Ovary (tissue), 3 donors: ENCODE results near the gene SPDYC.

Experiments
- EP300 ChIP-seq: sonication (generic); formaldehyde crosslinking; IDR thresholded peaks from one replicate; pipeline ENCODE4 v1.6.1; 2017; ENCODE audit warnings: antibody characterized with exemption
- POLR2A ChIP-seq: fragments of 450-650 bp; IDR thresholded peaks from one replicate; pipeline ENCODE4 v1.6.1; 2017; ENCODE audit warnings: antibody characterized with exemption, mild to moderate bottlenecking, moderate library complexity
- TF ChIP-seq, protein P1 (sequence below), 3 donors: fragments of 450-650 bp in 2 of 3; fragments of 200-600 bp in 1 of 3; IDR thresholded peaks; one replicate each; pipeline versions ENCODE4 v1.5.1 to v1.8.0; 2016 to 2022; ENCODE audit warnings: antibody characterized with exemption in 3 of 3, mild to moderate bottlenecking in 1 of 3
- donor health status: DM: no; HTN: no; CAD: no.

GRCh38 chr11:65129649-65130441 lies 40.2 kb upstream of the SPDYC start:
- TF ChIP-seq POLR2A: no peak
- TF ChIP-seq, protein P1, sequence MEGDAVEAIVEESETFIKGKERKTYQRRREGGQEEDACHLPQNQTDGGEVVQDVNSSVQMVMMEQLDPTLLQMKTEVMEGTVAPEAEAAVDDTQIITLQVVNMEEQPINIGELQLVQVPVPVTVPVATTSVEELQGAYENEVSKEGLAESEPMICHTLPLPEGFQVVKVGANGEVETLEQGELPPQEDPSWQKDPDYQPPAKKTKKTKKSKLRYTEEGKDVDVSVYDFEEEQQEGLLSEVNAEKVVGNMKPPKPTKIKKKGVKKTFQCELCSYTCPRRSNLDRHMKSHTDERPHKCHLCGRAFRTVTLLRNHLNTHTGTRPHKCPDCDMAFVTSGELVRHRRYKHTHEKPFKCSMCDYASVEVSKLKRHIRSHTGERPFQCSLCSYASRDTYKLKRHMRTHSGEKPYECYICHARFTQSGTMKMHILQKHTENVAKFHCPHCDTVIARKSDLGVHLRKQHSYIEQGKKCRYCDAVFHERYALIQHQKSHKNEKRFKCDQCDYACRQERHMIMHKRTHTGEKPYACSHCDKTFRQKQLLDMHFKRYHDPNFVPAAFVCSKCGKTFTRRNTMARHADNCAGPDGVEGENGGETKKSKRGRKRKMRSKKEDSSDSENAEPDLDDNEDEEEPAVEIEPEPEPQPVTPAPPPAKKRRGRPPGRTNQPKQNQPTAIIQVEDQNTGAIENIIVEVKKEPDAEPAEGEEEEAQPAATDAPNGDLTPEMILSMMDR (IDR thresholded peaks at IDR 0.05): no peak
- no peak for TF ChIP-seq EP300
